ENCODE data around the gene PTPRM.

GRCh38 chr18:7523772-7524171 lies 43.3 kb upstream of the PTPRM start:
- TF ChIP-seq CTCF (IDR thresholded peaks at IDR 0.05 in 2 of 3, conservative IDR thresholded peaks at IDR 0.05 in 1 of 3; ENCODE audit: borderline replicate concordance in 1 of 3, insufficient read depth in 1 of 3, low read depth in 2 of 3, low read length in 2 of 3) (no peak), POLR2A (IDR thresholded peaks at IDR 0.05; ENCODE audit: borderline replicate concordance, extremely low read depth, insufficient read depth, insufficient read length) (no peak), YY1 (IDR thresholded peaks at IDR 0.05; ENCODE audit: extremely low read depth, insufficient replicate concordance, low read depth, low read length) (no peak), ATF3 (IDR thresholded peaks at IDR 0.05) (no peak), POLR2AphosphoS5 (IDR thresholded peaks at IDR 0.05; ENCODE audit: low read depth, low read length) (no peak), EZH2 (IDR thresholded peaks at IDR 0.05) (no peak), SP1 (IDR thresholded peaks at IDR 0.05; ENCODE audit: low read depth) (no peak), EZH2phosphoT487 (IDR thresholded peaks at IDR 0.05; ENCODE audit: borderline replicate concordance) (no peak), ZBTB33 (IDR thresholded peaks at IDR 0.05; ENCODE audit: extremely low read depth, insufficient replicate concordance, low read length) (no peak), ZFX (IDR thresholded peaks at IDR 0.05) (no peak), EGR1 (IDR thresholded peaks at IDR 0.05; ENCODE audit: low read depth) (no peak), MAX (IDR thresholded peaks at IDR 0.05) (no peak), SRF (IDR thresholded peaks at IDR 0.05; ENCODE audit: low read depth) (no peak)

Data from HCT116 (cell line).